H1 (cell line): ENCODE results near the gene CCDC184. TPM values are rescaled to one million over a fixed set of nuclear protein-coding genes. Genes with fewer than 3 reads are reported as not detected.

Source experiments
- CTCF ChIA-PET: fragments of 300-600 bp; sonication (Branson Sonifier 250); formaldehyde crosslinking; loops from one replicate; lab custom pipeline; 2021; ENCODE audit not compliant: partially characterized antibody; lab: Charles Lee
- POLR2A ChIA-PET: fragments of 300-600 bp; sonication (Branson Sonifier 250); formaldehyde crosslinking; loops from one replicate; lab custom pipeline; 2021; ENCODE audit warnings: inconsistent platforms; ENCODE audit not compliant: partially characterized antibody; lab: Charles Lee
- DNase-seq, 2 experiments: peaks; one replicate each; pipeline versions ENCODE4 v3.0.0 to v3.0.0-alpha.2; 2010 to 2022; ENCODE audit warnings: low spot score in 2 of 2, low read depth in 1 of 2, mixed read lengths in 1 of 2
- FAIRE-seq: peaks from 2 replicates; lab custom pipeline; 2011; peaks lifted over from hg19 to GRCh38; lab: Jason Lieb, UNC
- H2AFZ ChIP-seq: 2 replicates; pipeline ENCODE4 v1.8.1; 2012; ENCODE audit warnings: low read length, inconsistent platforms
- H2AK5ac ChIP-seq: 2 replicates; pipeline ENCODE4 v1.6.1; 2013; ENCODE audit warnings: low read depth, low read length
- H2BK120ac ChIP-seq: replicated peaks from 2 replicates; pipeline ENCODE3; 2013; ENCODE audit warnings: low read depth, low read length, inconsistent platforms
- H2BK12ac ChIP-seq: 2 replicates; pipeline ENCODE4 v1.6.1; 2013; ENCODE audit warnings: low read depth, low read length
- H2BK15ac ChIP-seq: 2 replicates; pipeline ENCODE4 v1.6.1; 2013; ENCODE audit warnings: low read length
- H2BK20ac ChIP-seq: 2 replicates; pipeline ENCODE4 v1.6.1; 2013; ENCODE audit warnings: low read length
- H2BK5ac ChIP-seq: 2 replicates; pipeline ENCODE4 v1.6.1; 2013; ENCODE audit warnings: low read depth, low read length
- H3K14ac ChIP-seq: 2 replicates; pipeline ENCODE4 v1.6.1; 2013; ENCODE audit warnings: inconsistent platforms; ENCODE audit not compliant: insufficient read length
- H3K18ac ChIP-seq: 2 replicates; pipeline ENCODE4 v1.6.1; 2013; ENCODE audit warnings: low read length; ENCODE audit errors: extremely low read depth
- H3K23ac ChIP-seq: 2 replicates; pipeline ENCODE4 v1.6.1; 2013; ENCODE audit warnings: inconsistent platforms; ENCODE audit not compliant: insufficient read length
- H3K23me2 ChIP-seq: 2 replicates; pipeline ENCODE4 v1.6.1; 2013; ENCODE audit warnings: low read depth, low read length
- H3K27ac ChIP-seq: 2 replicates; pipeline ENCODE4 v1.6.1; 2011; ENCODE audit warnings: low read depth, low read length, inconsistent platforms
- H3K27me3 ChIP-seq, 4 experiments: replicated peaks in 1 of 4; 1 replicate in 1 of 4; 2 replicates in 3 of 4; pipeline versions ENCODE4 v1.6.1 to v1.8.1; 2011 to 2013; ENCODE audit warnings: low read length in 3 of 4, mild to moderate bottlenecking in 3 of 4, inconsistent platforms in 2 of 4, mixed read lengths in 2 of 4, moderate library complexity in 1 of 4; ENCODE audit not compliant: control insufficient read depth in 3 of 4, insufficient read depth in 3 of 4; ENCODE audit errors: extremely low read depth in 1 of 4
- H3K36me3 ChIP-seq, 4 experiments: 2 replicates each; pipeline versions ENCODE4 v1.6.1 to v1.8.1; 2011 to 2013; ENCODE audit warnings: mild to moderate bottlenecking in 4 of 4, low read length in 3 of 4, moderate library complexity in 2 of 4, control low read depth in 1 of 4, inconsistent platforms in 1 of 4; ENCODE audit not compliant: insufficient read depth in 4 of 4, control insufficient read depth in 2 of 4
- H3K4ac ChIP-seq: replicated peaks from 2 replicates; pipeline ENCODE3; 2013; ENCODE audit warnings: low read length, low read depth, mixed read lengths, inconsistent platforms; ENCODE audit not compliant: insufficient read length
- H3K4me1 ChIP-seq, 4 experiments: replicated peaks in 1 of 4; 1 replicate in 1 of 4; 2 replicates in 3 of 4; pipeline versions ENCODE4 v1.6.1 to v1.8.1; 2011 to 2013; ENCODE audit warnings: low read length in 3 of 4, inconsistent platforms in 2 of 4, mixed read lengths in 1 of 4; ENCODE audit not compliant: insufficient read depth in 4 of 4, control insufficient read depth in 3 of 4
- H3K4me2 ChIP-seq, 2 experiments: 2 replicates each; pipeline versions ENCODE4 v1.6.1 to v1.8.1; 2011 to 2013; ENCODE audit warnings: low read depth in 2 of 2, low read length in 2 of 2, control low read depth in 1 of 2, inconsistent platforms in 1 of 2, mild to moderate bottlenecking in 1 of 2; ENCODE audit not compliant: insufficient read depth in 1 of 2
- H3K4me3 ChIP-seq, 4 experiments: fragments of 200-600, 300-600 bp in 1 of 4; sonication (generic), shearing (Covaris generic), sonication (Bioruptor Twin) in 1 of 4; 2 replicates each; pipeline versions ENCODE4 v1.5.1 to v1.8.1; 2011 to 2016; ENCODE audit warnings: low read length in 4 of 4, low read depth in 3 of 4, control low read depth in 2 of 4, inconsistent platforms in 2 of 4, mild to moderate bottlenecking in 2 of 4, mixed read lengths in 1 of 4, moderate library complexity in 1 of 4; ENCODE audit not compliant: insufficient read depth in 2 of 4; ENCODE audit errors: extremely low read depth in 1 of 4
- H3K56ac ChIP-seq: replicated peaks from 2 replicates; pipeline ENCODE3; 2013; ENCODE audit warnings: low read depth, mild to moderate bottlenecking, mixed read lengths, low read length, inconsistent platforms; ENCODE audit not compliant: insufficient read length
- H3K79me1 ChIP-seq: 2 replicates; pipeline ENCODE4 v1.6.1; 2013; ENCODE audit warnings: low read depth, low read length, control low read depth
- H3K79me2 ChIP-seq, 2 experiments: 2 replicates each; pipeline versions ENCODE4 v1.6.1 to v1.8.1; 2012 to 2013; ENCODE audit warnings: low read length in 2 of 2, mild to moderate bottlenecking in 2 of 2, inconsistent platforms in 1 of 2; ENCODE audit not compliant: insufficient read depth in 2 of 2, control insufficient read depth in 1 of 2
- H3K9ac ChIP-seq, 4 experiments: replicated peaks in 1 of 4; 1 replicate in 1 of 4; 2 replicates in 3 of 4; pipeline versions ENCODE4 v1.6.1 to v1.8.1; 2011 to 2013; ENCODE audit warnings: low read depth in 3 of 4, low read length in 3 of 4, control low read depth in 2 of 4, mild to moderate bottlenecking in 2 of 4, moderate library complexity in 2 of 4, inconsistent platforms in 1 of 4; ENCODE audit errors: extremely low read depth in 1 of 4
- H3K9me3 ChIP-seq, 2 experiments: 2 replicates each; pipeline versions ENCODE4 v1.6.1 to v1.8.1; 2012 to 2013; ENCODE audit warnings: mild to moderate bottlenecking in 2 of 2, moderate library complexity in 2 of 2, control low read depth in 1 of 2, inconsistent platforms in 1 of 2, low read depth in 1 of 2, low read length in 1 of 2, mixed read lengths in 1 of 2; ENCODE audit not compliant: insufficient read depth in 2 of 2
- H4K20me1 ChIP-seq, 2 experiments: replicated peaks in 1 of 2; 2 replicates each; pipeline versions ENCODE3 to v1.8.1; 2011 to 2013; ENCODE audit warnings: inconsistent platforms in 2 of 2, low read length in 2 of 2, mild to moderate bottlenecking in 1 of 2; ENCODE audit not compliant: insufficient read depth in 2 of 2, control insufficient read depth in 1 of 2
- H4K5ac ChIP-seq: 2 replicates; pipeline ENCODE4 v1.6.1; 2013; ENCODE audit warnings: low read length, low read depth, mixed read lengths, inconsistent platforms; ENCODE audit not compliant: insufficient read length
- H4K8ac ChIP-seq: 2 replicates; pipeline ENCODE4 v1.8.0; 2013; ENCODE audit warnings: mild to moderate bottlenecking, moderate library complexity, low read length, inconsistent platforms; ENCODE audit not compliant: insufficient read depth; ENCODE audit errors: extremely low read depth
- H4K91ac ChIP-seq: replicated peaks from 2 replicates; pipeline ENCODE3; 2013; ENCODE audit warnings: low read length, mixed read lengths, inconsistent platforms; ENCODE audit not compliant: insufficient read length
- CBX5 ChIP-seq: fragments of 300-800, 300-1000 bp; sonication (generic); IDR thresholded peaks from 2 replicates; pipeline ENCODE4 v1.7.1; 2016; ENCODE audit warnings: antibody characterized with exemption, low read length, low read depth
- GABPA ChIP-seq: IDR thresholded peaks from 2 replicates; pipeline ENCODE4 v1.6.1; 2011; ENCODE audit warnings: mild to moderate bottlenecking, low read length, moderate library complexity, borderline replicate concordance; ENCODE audit not compliant: insufficient read depth
- MAX ChIP-seq: IDR thresholded peaks from 2 replicates; pipeline ENCODE4 v1.6.1; 2012; ENCODE audit warnings: inconsistent platforms
- RNF2 ChIP-seq: fragments of 200-900, 300-1000 bp; sonication (generic); IDR thresholded peaks from 2 replicates; pipeline ENCODE4 v1.7.1; 2016; ENCODE audit warnings: borderline replicate concordance, low read depth, mild to moderate bottlenecking, antibody characterized with exemption, low read length; ENCODE audit not compliant: poor library complexity, severe bottlenecking; ENCODE audit errors: missing control alignments
- SIRT6 ChIP-seq: IDR thresholded peaks from one replicate; pipeline ENCODE4 v1.7.1; 2012; ENCODE audit warnings: low read length, inconsistent platforms
- SUZ12 ChIP-seq: fragments of 200-600 bp; sonication (generic); IDR thresholded peaks from 2 replicates; pipeline ENCODE4 v1.6.1; 2012; ENCODE audit warnings: mild to moderate bottlenecking, inconsistent platforms, low read length, moderate library complexity, mixed read lengths
- TCF12 ChIP-seq: IDR thresholded peaks from 2 replicates; pipeline ENCODE4 v1.6.1; 2011; ENCODE audit warnings: low read depth, mild to moderate bottlenecking, low read length
- WGBS, 2 experiments: shearing (Covaris generic) in 1 of 2; methylation state at CpG; one replicate each; pipeline versions ENCODE4 v1.1.6 to v1.1.7; 2013 to 2015; ENCODE audit warnings: low lambda C conversion rate in 2 of 2, mixed read lengths in 2 of 2, inconsistent platforms in 1 of 2, low coverage in 1 of 2, missing lambda C conversion rate in 1 of 2; ENCODE audit not compliant: insufficient replicate concordance in 2 of 2, insufficient coverage in 1 of 2, insufficient read length in 1 of 2; ENCODE audit errors: extremely low coverage in 1 of 2, missing lambda C conversion rate in 1 of 2; 5-methylcytosine and 5-hydroxymethylcytosine counted together
- polyA plus RNA-seq, 7 experiments: library from polyadenylated mRNA; depleted of rRNA in 3 of 7; stranded (reverse) in 5 of 7; unstranded in 2 of 7; fragments of >200 nt in 5 of 7; fragments of 200-250 nt in 2 of 7; gene quantifications; 1 replicate in 5 of 7; 2 replicates in 1 of 7; 4 replicates in 1 of 7; pipeline versions ENCODE4 v1.2.1 to v1.2.3, GENCODE V29; 2011 to 2013; ENCODE audit warnings: missing spikeins in 2 of 7, mixed read lengths in 2 of 7
- total RNA-seq: library from RNA; stranded (reverse); fragmentation: NEBNext Ultra II Directional; extraction: Animal tissue kit (Norgen Biotek cat#: 25700); gene quantifications from 2 replicates; pipeline ENCODE4 v1.2.1, GENCODE V29; 2021

The CCDC184 gene
- total and polyA plus RNA-seq, 2 of the 8 experiments (the other 6 are each of a cell fraction or from before 2014, with no cell fraction given): 2.2 to 3.0 TPM

DNA sequence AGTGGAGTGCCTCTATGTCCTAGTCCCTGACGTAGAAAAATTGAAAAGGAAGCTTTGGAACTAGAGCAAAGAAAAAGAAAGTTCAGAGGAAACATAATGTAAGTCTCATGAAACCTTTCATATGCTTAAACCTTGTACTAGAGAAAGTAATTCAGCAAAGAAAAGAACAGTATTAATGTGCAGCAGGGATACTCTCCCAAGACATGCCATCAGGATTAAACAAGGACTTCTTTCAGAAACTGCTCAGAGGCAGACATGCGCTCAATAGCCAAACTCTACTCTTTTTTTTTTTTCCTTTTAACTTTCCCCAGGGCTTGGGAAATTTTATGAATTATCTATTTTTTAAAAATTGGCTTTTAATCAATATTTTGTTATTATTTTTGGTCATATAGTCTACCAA, 19.0 kb upstream of the CCDC184 start:
- DNase-seq (no peak), FAIRE-seq (no peak)
- Histone ChIP-seq H4K91ac (no peak overlapping the region), H4K5ac (no peak overlapping the region), H3K27ac (no peak overlapping the region), H2BK20ac (no peak overlapping the region), H3K9me3 (no peaks in the 10 kb centered on the region), H4K8ac (no peak overlapping the region), H2BK12ac (no peak overlapping the region), H3K23me2 (no peaks in the 10 kb centered on the region), H3K4me1 (no peaks in the 10 kb centered on the region; a peak in 1 of 7 replicates), H3K9ac (no peak overlapping the region), H3K4ac (no peak overlapping the region), H3K79me2 (no peaks in the 10 kb centered on the region), H3K4me2 (no peak overlapping the region), H4K20me1 (no peaks in the 10 kb centered on the region), H3K36me3 (no peaks in the 10 kb centered on the region), H3K56ac (no peak overlapping the region)
- CTCF ChIA-PET: interaction anchor here (0.6 to 4.4 kb wide), 27 partner anchors 9 to 481 kb away, joined by 3 to 40 read pairs (median 4); partner anchors contain the start of genes CCDC184 and PFKM
- no peak for TF ChIP-seq SUZ12
- no peak for TF ChIP-seq SIRT6
- TF ChIP-seq RNF2: no peak
- no peak for TF ChIP-seq GABPA
- TF ChIP-seq MAX: no peak
- TF ChIP-seq CBX5: no peak
- no peak for TF ChIP-seq TCF12
- TF ChIP-seq, all 59 proteins: peak for 0
- no peak overlapping the region for H2AK5ac ChIP-seq
- H3K27me3 ChIP-seq: no peaks in the 10 kb centered on the region
- H3K4me3 ChIP-seq: no peak overlapping the region
- no peak overlapping the region for H2BK5ac ChIP-seq
- H3K18ac ChIP-seq: no peak overlapping the region
- H2BK120ac ChIP-seq: no peak overlapping the region
- no peak overlapping the region for H3K23ac ChIP-seq
- H3K79me1 ChIP-seq: no peaks in the 10 kb centered on the region
- 85% methylated on average over 2 of the region's 2 CpGs; no CpG with 5 or more reads in 1 of the 2 experiments for WGBS, 2 experiments
- H2AFZ ChIP-seq: no peak overlapping the region
- H2BK15ac ChIP-seq: no peak overlapping the region
- no peak overlapping the region for H3K14ac ChIP-seq
- POLR2A ChIA-PET: interaction anchor here (1.0 kb wide), 1 partner anchor 134 kb away, joined by 3 read pairs; no protein-coding TSS in a partner anchor
